GM21423 (cell line): ENCODE measurements around the gene CSF1R.

Experiments used
- ATAC-seq: cut with Tn5 transposase; IDR thresholded peaks from one replicate; pipeline ENCODE4 v1.9.1; 2021; ENCODE audit warnings: mild to moderate bottlenecking, moderate library complexity; ENCODE audit not compliant: unreplicated experiment

The CSF1R gene

DNA sequence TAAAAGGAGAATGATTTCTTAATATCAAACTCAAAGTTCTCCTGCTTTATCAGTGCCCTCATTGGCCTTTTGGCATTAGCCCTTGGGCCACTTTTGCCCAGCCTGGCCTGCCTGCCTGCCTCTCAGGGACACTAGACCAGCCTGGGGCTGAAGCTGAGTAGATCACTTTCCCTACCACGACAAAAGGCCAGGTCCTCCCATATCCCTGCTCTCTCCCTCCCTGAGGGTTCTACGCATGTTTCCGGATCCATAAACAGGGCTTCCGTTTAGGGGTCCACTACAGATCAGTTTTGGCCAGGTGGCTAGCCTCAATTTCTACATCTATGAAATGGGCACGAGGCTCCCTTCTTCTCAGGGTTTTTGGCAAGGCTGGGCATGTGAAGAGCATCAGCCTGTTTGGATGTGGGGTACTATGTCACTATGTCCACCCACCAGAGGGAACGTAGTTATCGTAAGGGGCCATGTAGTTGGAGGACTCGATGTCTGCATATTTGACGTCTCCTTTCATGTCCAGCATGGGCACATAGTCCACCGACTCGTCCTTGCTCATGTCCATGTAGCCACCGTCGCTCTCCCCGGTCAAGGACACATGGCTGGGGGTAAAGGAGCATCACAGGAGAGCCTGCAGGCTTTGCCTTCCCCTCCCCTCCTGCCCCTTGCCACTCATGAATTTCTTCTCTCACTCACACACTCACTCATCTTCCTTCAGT is 35.2 kb upstream of the CSF1R start:
- no peak for ATAC-seq

DNA sequence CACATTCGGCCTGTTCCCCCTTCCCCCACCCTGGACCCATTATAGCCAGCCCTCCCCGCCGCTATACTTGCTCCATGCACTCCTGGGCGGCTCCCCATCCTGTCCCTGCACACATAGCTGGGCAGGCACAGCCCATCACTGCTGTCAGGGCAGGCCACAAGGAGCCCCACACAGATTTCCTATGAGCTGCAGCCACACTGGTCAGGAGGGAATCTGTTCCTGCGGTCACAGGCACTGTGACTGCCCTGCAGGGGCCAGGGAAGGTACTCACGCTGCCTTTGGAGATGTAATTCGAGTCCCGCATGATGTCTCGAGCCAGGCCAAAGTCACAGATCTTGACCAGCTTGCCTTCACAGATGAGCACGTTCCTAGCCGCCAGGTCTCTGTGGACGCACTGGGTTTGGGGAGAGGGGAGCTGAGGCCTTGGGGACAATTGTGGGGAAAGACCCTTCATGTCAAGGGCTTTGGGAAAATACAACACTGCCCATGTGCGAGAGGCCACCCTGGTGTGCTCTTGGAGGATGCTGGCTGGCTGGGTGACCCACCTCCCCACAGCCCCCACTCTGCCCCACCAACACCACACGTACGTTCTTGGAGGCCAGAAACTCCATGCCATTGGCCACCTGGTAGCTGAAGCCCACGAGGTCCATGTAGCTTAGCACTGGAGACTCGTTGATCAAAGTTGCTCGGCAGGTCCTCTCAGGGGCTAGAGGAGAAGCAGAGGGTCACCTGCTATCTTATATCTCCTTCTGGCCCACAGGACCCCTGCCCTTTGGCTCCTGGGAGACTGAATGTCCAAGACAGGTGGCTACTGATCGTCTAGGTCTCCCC is 34.5 kb upstream of the CSF1R start:
- ATAC-seq: no peak

DNA sequence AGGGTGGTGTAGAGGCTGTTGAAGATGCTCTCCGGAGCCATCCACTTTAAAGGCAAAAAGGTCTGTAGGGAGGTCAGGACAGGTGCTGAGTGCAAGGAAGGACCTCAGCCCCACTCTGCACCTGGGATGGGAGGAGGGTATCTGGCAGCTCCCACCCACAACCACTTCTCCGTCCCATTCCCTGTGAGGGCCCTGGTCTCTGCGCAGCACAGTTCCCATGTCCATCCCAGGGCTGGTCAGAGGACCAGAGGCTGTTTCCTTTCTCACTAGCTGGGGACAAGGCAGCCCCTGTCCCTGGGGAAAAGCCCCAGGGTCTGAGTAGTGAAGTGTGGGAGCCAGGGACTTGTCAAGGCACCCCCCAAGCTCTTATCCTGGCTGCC is 33.7 kb upstream of the CSF1R start:
- ATAC-seq: no peak

DNA sequence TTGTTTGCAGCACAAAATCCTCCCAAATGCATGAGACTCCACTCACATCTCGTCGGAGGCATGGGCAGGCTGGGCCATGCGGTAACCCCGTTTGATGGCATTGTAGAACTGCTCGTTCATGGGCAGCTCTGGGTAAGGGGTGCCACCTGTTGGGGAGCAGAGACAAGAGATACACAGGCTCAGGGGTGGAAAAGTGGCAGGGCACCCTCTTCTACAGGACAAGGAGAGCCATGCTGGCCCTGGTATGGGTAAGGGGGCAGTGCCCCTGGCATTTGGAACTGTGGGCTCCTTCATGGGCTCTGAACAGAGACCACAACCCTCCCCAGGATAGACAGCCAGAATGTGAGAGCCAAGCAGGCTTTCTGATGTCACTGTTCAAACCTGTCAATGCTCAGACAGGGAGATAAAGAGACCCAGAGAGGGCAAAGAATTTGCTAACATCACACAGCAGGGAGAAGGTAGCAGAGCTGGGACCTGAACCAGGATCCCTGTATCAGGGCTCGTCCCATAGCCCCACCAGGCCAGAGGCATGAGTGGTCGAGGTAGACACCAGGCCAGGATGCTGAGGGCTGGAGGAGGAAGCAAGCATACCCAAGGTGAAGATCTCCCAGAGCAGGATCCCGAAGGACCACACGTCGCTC is 33.2 kb upstream of the CSF1R start:
- no peak for ATAC-seq

DNA sequence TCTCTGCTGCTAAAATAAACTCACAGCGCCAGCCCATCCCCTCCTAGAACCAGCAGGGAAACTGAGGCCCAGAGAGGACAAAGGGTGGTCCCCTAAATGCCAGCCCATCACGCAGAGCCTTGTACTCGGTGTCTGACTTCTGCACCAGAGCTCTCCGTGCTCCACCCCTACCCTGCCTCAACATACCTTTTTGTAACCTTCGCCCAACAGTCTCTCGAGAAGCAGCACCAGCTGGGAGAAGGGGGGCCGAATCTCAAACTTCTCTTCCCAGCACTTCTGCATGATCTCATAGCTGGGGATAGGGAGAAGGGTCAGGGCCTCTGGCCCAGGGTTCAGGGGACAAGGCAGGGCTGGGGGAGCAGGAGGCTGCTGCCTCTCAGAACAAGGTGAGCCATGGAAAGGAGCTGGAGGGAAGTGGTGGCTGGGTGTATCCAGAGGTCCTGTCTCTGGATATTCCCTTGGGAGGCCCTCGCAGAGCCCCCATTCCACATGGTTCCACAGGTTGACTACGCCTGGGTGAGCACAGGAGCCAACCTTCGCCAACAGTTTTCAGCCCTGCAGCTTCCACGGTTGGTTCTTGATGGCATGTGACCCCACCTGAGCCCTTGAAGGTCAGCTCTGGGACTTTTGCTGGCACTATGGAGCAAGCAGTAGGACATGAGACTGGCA is 32.3 kb upstream of the CSF1R start:
- ATAC-seq: no peak

DNA sequence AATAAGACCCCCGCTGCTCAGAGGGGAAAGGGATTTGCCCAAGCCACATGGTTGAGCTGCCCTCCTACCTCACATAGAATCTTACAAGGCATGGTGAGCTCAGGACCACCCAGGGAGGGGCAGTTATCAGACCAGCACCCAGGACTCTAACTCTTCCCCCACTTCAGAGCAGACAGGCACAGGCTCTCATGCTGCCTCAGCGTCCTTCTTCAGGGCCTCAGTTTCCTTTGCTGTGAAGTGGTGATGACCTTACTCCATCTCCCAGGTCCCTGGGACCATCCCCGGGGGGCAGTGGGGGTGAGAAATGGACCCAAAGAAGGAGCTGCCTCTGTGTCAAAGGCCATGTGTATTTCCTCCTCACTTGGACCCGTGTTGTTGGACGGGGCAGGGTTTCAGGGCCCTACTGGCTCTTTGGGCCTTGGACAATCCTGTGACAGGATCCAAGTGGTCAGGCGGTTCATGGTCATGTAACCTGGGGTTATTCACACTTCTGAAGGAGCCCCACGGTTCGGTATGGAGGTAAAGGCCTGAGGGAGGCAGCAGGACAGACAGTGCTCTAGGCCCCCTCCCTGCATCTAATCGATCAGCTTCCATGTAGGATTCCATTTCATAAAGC is 31.7 kb upstream of the CSF1R start:
- ATAC-seq: no peak

DNA sequence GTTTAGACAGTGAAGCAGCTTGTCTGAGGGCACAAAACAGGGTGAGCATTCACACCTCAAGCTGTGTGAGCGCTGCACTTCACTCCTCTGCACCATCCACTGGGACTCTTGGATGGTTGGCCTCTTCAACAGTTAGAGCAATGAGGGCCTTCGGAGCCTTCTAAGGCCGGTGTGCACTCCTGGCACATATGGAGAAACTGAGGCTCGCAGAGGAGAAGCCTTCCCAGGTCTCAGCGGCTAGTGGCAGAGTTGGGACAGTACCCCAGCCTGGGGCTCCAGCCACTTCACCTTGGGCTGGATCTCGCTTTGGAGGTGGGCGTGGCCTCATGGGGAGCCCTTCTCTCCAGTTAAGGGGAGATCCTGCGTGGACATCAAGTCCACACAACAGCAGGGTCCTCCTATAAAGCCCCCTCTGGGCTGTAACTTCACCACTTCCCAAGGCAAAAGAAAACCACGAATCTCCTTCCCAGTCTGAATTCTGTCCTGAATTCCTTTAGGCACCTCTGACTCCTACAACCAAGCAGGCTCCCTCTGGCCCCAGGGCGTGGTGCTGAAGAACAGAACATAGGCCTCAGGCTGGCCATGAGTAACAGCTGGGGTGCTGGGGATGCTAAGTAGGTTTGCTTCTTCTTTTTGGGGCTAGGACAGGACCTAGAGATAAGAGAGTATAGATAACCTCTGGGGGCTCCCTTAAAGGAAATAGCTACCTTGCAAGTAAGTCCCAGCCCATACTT is 30.5 kb upstream of the CSF1R start:
- ATAC-seq: no peak

DNA sequence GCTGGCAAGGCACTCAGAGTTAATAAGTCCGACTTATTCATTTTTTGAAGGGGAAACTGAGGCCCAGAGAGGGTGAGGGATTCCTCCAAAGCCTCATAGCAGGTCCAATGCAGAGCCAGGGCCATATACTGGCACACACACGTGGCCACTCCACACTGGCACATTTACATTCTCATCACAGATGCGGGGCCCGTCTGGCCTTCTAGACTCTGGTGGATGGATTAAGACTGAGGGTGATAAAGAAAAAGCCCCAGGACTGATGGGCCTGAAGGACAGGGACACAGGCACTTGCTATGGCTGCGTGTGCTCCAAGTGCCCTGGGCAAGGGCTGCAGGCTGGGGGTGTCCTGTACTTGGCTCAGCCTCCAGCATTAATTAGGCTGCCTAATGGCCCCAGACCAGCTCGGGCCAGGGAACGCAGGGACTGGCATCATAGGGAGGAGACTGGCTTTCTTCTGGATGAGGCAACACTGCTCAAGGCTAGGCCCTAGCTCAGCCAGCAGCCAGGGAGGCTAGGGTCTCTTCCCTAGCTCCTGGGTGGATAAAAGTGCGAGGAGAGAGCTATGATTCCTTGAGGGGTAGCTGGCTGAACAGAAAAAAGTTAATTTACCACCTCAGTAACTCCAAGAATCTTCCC is 28.5 kb upstream of the CSF1R start:
- no peak for ATAC-seq

DNA sequence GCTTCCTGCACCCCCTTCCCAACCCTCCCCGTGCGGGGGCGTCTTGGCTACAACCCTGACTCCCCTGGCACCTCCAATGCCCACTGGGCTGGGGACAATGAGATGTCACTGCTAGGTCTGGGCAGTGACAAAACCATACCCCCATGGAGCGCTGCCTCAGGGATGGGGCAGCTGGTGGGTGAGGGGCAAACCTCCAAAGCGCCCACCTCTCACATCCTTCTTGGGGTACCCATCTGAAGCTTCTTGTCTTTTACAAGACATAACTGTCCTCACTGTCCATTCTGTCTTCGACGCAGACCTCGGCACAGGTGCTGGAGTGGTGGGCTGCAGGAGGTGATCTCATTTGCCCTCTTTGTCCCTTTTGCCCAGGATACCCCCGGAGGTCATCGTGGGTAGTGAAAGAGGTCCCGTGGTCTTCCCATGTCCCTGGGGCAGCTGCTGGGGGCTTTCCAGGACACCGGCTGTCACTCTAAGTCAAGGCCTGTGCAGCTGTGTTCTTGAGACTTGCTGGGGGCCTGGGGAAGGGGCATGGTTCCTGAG is 27.8 kb upstream of the CSF1R start:
- no peak for ATAC-seq

DNA sequence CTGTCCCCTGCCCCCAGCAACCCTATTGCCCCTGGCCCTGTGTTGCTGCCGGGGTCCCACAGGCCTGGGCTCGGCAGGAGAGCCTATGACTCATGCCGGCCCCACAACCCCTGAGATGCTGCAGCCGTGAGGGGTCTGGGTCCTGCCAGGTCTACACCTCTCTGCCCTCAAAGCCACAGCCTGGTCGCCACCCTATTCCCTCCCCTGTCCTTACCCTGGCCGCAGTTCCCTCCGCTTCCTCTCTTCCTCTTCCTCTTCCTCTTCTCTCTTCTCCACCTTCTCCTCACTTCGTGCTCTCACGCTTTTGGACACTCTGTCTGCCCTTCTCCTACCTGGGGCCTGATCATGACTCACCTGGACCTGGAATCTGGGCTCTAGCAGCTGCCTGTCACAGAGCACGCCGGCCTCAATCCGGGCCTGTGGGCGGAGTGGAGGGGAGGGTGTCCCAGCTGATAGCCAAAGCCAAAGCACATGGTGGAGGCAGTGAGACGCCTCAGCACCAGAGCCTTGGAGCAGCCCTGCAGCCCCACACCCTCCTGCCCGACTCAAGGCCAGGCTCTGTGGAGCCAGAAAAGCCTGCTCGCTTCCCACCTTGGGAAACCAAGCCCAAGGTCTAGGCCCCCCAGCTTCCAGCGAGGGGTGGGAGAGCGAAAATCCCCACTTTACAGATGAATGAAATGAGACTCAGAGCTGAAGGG is 26.8 kb upstream of the CSF1R start:
- ATAC-seq: no peak

DNA sequence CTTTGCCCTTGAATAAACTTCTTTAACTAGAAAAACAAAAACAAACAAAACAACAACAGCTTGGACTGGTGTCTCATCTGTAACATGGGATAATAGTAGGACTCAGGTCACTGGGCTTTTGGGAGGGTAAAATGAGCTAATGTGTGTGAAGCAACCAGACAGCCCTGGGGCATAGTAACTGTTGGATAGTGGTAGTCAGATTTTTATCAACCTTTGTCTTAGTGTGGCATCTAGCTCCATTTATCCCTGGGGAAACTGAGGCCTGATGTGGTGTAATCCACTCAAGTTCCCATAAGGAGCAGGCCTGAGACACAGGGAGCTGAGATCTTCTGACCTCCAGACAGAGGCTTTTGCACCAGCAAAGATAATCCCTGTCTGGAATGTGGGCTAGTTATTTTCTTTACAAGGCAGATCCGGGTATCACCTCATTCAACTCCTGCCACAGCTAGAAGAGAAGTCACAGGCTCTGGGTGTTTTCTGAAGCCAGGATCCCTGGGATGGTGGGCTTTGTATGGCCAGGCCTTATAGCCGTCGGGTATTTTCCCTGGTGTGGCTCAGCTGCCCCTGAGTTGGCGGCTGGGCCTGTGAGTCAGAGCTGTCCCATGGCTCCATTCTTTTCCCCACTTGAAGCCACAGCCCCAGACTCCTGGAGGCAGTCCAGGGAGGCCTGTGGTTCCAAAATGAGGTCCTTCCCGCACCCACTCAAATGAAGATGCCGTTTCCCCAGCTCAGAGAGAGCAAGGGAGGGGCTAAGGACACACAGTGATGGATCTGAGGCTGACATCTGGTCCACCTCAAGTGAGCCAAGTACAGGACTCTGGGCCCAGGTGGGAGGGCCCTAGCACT is 26.1 kb upstream of the CSF1R start:
- no peak for ATAC-seq

DNA sequence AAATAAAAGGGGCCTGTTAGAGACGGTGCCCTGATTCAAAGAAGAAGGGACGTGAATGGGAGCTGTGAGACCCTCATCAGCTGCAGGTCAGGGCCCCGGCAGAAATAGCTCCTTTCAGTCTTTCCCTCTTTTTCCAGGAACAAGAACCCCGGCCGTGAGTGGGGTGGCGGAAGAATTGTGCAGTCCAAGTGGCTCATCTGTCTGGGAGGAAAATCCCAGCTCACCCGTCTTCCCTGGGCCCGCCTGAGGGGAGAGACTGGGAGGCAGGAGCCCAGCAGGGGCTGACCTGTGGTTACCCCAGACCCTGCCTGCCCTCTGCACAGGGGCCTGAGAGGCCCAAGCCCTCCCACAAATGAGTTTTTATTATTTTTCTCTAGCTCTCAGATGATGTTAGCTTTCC is 24.8 kb upstream of the CSF1R start:
- no peak for ATAC-seq

DNA sequence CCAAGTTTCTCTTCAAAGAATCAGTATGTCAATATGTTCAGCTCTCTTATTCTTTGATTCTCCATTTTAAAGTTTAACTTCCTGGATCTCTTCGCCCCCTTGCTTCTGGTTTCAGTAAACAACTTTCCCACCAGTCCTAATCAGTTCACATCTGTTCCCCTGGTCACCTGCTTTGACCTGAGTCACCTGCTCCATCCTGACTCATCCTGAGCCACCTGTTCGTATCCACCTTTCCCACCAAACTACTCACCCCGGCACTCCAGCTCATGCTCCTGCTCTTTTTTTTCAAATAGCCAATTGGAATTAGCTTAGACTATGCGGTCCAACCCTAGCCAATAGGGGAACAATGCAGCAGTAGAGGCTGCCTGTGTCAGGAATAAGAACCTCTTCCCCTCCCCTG is 23.6 kb upstream of the CSF1R start:
- no peak for ATAC-seq

DNA sequence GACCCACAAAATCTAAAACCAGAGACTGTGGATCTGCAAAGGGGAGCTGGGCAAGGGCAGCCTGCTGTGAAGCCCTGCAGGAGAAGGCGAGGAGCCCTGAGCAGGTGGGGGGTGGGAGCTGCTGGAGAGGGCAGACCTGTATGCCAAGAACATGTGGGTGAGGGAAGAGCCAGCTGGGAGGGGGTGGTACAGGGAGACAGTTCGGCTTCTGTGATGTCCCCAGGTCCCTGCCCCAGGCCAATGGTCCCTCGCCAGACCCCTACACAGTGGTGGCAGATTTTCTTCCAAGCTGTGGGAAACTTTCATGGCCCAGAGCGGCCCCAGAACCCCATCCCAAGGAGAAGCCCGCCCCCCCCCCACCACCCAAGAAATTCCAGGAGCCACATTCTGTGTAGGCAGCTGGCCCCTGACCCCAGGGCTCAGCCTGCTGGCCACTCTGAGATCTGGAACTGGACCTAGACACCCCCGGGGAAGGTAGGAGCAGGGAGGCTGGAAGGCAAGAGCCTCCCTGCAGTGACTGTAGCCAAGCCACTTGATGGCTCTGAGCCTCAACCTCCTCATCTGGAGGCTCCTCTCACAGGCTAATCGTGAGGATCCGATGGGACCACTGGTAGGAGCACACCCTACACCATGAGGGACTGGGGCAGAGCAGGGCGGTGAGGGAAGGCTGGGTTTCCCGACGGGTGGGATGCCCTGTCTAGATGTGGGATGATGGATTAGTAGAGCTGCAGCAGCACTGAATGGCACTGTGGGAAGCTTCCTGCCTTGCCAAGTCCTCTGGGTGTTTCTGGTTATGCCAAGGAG is 22.6 kb upstream of the CSF1R start:
- ATAC-seq: no peak

DNA sequence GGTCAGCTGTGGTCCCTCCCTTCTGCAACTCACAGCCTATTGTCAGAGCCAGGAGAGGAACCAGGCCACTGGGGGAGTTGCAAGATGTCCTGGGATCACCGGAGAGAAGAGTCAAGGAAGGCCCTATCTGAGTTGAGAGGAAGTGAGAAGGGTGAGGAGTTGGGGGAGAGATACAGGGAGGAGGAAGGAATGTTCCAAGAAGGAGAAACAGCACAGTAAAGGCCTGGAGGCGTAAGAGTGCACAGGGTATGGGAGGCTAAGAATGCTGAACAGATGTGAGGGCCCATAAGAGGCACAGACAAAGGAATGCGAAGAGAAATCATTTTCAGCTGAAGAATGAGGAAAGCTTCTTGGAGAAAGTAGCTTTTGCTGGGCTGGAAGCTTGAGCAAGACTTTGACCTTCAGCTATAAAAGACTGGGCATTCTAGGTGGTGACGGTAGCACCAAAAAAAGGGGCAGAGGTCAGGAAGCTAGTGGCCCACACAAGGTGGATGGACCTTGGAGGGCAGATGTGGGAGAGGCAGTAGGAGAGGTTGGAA is 21.6 kb upstream of the CSF1R start:
- no peak for ATAC-seq

DNA sequence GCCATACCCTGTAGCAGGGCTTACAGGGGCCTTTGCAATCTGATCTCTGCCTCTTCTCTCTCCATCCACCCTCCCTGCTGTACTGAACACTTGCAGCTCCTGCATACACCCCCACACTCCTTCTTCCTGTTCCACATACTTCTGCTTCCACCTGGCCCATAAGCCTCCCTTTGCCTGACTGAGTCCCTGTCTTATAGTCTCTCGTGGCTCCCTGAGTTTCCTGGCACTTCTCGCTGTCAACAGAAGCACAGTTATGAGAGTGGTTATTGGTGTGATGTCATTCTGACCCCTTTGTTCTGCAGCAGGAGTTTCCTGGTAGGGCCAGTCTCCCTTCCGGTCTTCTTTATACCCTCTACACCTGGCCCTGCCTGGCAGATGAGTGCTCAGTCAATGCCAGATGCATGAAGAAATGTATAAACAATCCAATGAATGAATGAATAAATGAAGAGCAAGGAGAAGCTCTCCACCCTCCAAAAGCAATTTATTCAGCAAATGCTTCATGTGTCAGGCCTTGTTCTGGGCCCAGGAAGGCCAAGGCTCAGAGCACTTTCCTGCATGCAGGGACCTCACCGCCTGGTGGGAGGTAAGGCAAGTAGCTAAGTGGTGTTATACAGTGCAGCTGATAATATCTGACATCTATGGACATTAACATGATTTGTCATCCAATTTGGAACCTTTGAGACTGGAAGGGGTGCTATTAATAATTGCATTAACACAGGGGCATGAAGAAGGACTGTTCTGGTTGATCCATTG is 20.5 kb upstream of the CSF1R start:
- ATAC-seq: no peak
